Measurements from ENCODE around the gene CFAP54. TPM values are rescaled to one million over a fixed set of nuclear protein-coding genes. Genes with fewer than 3 reads are reported as not detected.
"Not testable (repeated sequence)": the region's sequence is repeated elsewhere in the genome, so short reads cannot be mapped to it uniquely, and the experiment has no call there.

The CFAP54 gene
- polyA plus RNA-seq, 3 donors: not detected

GRCh38 chr12:96587691-96588090 is 98.3 kb downstream of the CFAP54 start:
- no peak for TF ChIP-seq CTCF (IDR thresholded peaks at IDR 0.05)
- 71% methylated on average over 1 of the region's 2 CpGs for WGBS (ENCODE audit: insufficient coverage)
- peaks cover 0 to 3% (median 0%) of the 10 kb centered on the region in 7 donors for H3K9me3 Mint-ChIP-seq
- H3K36me3 Mint-ChIP-seq: no peaks in the 10 kb centered on the region
- no peak overlapping the region for H3K9ac ChIP-seq (ENCODE audit: insufficient read depth, low read length, poor library complexity, severe bottlenecking)
- H4K20me1 ChIP-seq (ENCODE audit: insufficient read depth, low read length): no peaks in the 10 kb centered on the region
- no peak overlapping the region for H2AFZ ChIP-seq (ENCODE audit: insufficient read depth, low read depth, low read length, poor library complexity, severe bottlenecking)
- H3K4me3 ChIP-seq (replicated peaks in 1 of 3; ENCODE audit: low read depth in 2 of 3, low read length in 3 of 3): no peak overlapping the region
- H3K27me3 Mint-ChIP-seq (ENCODE audit: low read depth in 3 of 3): peaks cover 3 to 6% (median 5%) of the 10 kb centered on the region in 3 donors
- H3K27ac ChIP-seq (ENCODE audit: low read depth in 1 of 2, low read length in 2 of 2): no peak overlapping the region
- no peaks in the 10 kb centered on the region for H3K36me3 ChIP-seq (replicated peaks in 1 of 2; ENCODE audit: control insufficient read depth in 1 of 2, insufficient read depth in 2 of 2, low read length in 2 of 2)
- H3K4me1 ChIP-seq (ENCODE audit: control insufficient read depth in 1 of 2, insufficient read depth in 2 of 2, low read length in 2 of 2): no peaks in the 10 kb centered on the region
- no peaks in the 10 kb centered on the region for H3K4me1 Mint-ChIP-seq
- H3K79me2 ChIP-seq (ENCODE audit: insufficient read depth, low read length): no peaks in the 10 kb centered on the region
- H3K27ac Mint-ChIP-seq: no peak overlapping the region
- no peak for DNase-seq
- intact Hi-C loops (cut with micrococcal nuclease): no loop called here
- no peaks in the 10 kb centered on the region for H3K9me3 ChIP-seq (replicated peaks in 1 of 2; ENCODE audit: control insufficient read depth in 1 of 2, insufficient read depth in 1 of 2, low read length in 2 of 2)
- H3K4me2 ChIP-seq (replicated peaks; ENCODE audit: extremely low read depth, low read length, poor library complexity, severe bottlenecking): no peak overlapping the region
- peaks cover 0 to 4% of the 10 kb centered on the region in 2 donors for H3K27me3 ChIP-seq (ENCODE audit: control insufficient read depth in 2 of 2, insufficient read depth in 2 of 2, low read length in 2 of 2)
- no peak overlapping the region for H3K4me3 Mint-ChIP-seq

GRCh38 chr12:96590970-96591369 is 101.6 kb downstream of the CFAP54 start:
- peaks cover 0 to 5% (median 0%) of the 10 kb centered on the region in 7 donors for H3K9me3 Mint-ChIP-seq
- Histone ChIP-seq H3K36me3 (replicated peaks in 1 of 2; ENCODE audit: control insufficient read depth in 1 of 2, insufficient read depth in 2 of 2, low read length in 2 of 2) (no peaks in the 10 kb centered on the region), H2AFZ (ENCODE audit: insufficient read depth, low read depth, low read length, poor library complexity, severe bottlenecking) (no peak overlapping the region), H3K4me2 (replicated peaks; ENCODE audit: extremely low read depth, low read length, poor library complexity, severe bottlenecking) (no peak overlapping the region), H3K79me2 (ENCODE audit: insufficient read depth, low read length) (no peaks in the 10 kb centered on the region), H3K4me3 (replicated peaks in 1 of 3; ENCODE audit: low read depth in 2 of 3, low read length in 3 of 3) (no peak overlapping the region), H4K20me1 (ENCODE audit: insufficient read depth, low read length) (no peaks in the 10 kb centered on the region), H3K27ac (ENCODE audit: low read depth in 1 of 2, low read length in 2 of 2) (no peak overlapping the region), H3K27me3 (ENCODE audit: control insufficient read depth in 2 of 2, insufficient read depth in 2 of 2, low read length in 2 of 2) (peaks cover 0 to 4% of the 10 kb centered on the region in 2 donors), H3K4me1 (ENCODE audit: control insufficient read depth in 1 of 2, insufficient read depth in 2 of 2, low read length in 2 of 2) (no peaks in the 10 kb centered on the region), H3K9ac (ENCODE audit: insufficient read depth, low read length, poor library complexity, severe bottlenecking) (no peak overlapping the region), H3K9me3 (replicated peaks in 1 of 2; ENCODE audit: control insufficient read depth in 1 of 2, insufficient read depth in 1 of 2, low read length in 2 of 2) (no peaks in the 10 kb centered on the region)
- DNase-seq: no peak
- no peaks in the 10 kb centered on the region for H3K36me3 Mint-ChIP-seq
- intact Hi-C loops (cut with micrococcal nuclease): no loop called here
- H3K27me3 Mint-ChIP-seq (ENCODE audit: low read depth in 3 of 3): peaks cover 0 to 8% (median 5%) of the 10 kb centered on the region in 3 donors
- H3K27ac Mint-ChIP-seq: no peak overlapping the region
- 56% methylated on average over 2 of the region's 4 CpGs for WGBS (ENCODE audit: insufficient coverage)
- no peaks in the 10 kb centered on the region for H3K4me1 Mint-ChIP-seq
- no peak for TF ChIP-seq CTCF (IDR thresholded peaks at IDR 0.05)
- no peak overlapping the region for H3K4me3 Mint-ChIP-seq

GRCh38 chr12:96604374-96604773 is 115.0 kb downstream of the CFAP54 start:
- H3K4me1 Mint-ChIP-seq; H3K79me2 ChIP-seq (ENCODE audit: insufficient read depth, low read length); intact Hi-C loops (cut with micrococcal nuclease); H3K27ac Mint-ChIP-seq; H3K36me3 Mint-ChIP-seq; H3K36me3 ChIP-seq (replicated peaks in 1 of 2; ENCODE audit: control insufficient read depth in 1 of 2, insufficient read depth in 2 of 2, low read length in 2 of 2); H3K27ac ChIP-seq (ENCODE audit: low read depth in 1 of 2, low read length in 2 of 2); H3K9me3 ChIP-seq (replicated peaks in 1 of 2; ENCODE audit: control insufficient read depth in 1 of 2, insufficient read depth in 1 of 2, low read length in 2 of 2); H3K4me1 ChIP-seq (ENCODE audit: control insufficient read depth in 1 of 2, insufficient read depth in 2 of 2, low read length in 2 of 2); DNase-seq; H4K20me1 ChIP-seq (ENCODE audit: insufficient read depth, low read length); H3K4me3 Mint-ChIP-seq; H3K9me3 Mint-ChIP-seq; H3K27me3 Mint-ChIP-seq (ENCODE audit: low read depth in 3 of 3); H3K4me2 ChIP-seq (replicated peaks; ENCODE audit: extremely low read depth, low read length, poor library complexity, severe bottlenecking); H3K4me3 ChIP-seq (replicated peaks in 1 of 3; ENCODE audit: low read depth in 2 of 3, low read length in 3 of 3); H2AFZ ChIP-seq (ENCODE audit: insufficient read depth, low read depth, low read length, poor library complexity, severe bottlenecking); H3K9ac ChIP-seq (ENCODE audit: insufficient read depth, low read length, poor library complexity, severe bottlenecking); H3K27me3 ChIP-seq (ENCODE audit: control insufficient read depth in 2 of 2, insufficient read depth in 2 of 2, low read length in 2 of 2): not testable (repeated sequence)
- WGBS (ENCODE audit: insufficient coverage): 97% methylated on average over 3 of the region's 3 CpGs

All from CD14-positive monocyte (primary cell).